GDM1 (cell line): Measurements from ENCODE around the gene DYSF.

Experiments used
- DNase-seq: peaks from one replicate; lab custom pipeline; 2025; lab: John Stamatoyannopoulos, UW

DYSF gene

DNA sequence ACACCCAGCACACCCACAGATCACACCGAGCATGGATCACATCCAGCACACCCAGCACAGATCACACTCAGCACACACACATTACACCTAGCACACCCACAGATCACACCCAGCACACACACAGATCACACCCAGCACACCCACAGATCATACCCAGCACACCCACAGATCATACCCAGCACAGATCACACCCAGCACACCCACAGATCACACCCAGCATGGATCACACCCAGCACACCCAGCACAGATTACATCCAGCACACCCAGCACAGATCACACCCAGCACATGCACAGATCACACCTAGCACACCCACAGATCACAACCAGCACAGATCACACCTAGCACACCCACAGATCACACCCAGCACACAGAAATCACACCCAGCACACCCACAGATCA lies 118.6 kb downstream of the DYSF start:
- DNase-seq: no peak

DNA sequence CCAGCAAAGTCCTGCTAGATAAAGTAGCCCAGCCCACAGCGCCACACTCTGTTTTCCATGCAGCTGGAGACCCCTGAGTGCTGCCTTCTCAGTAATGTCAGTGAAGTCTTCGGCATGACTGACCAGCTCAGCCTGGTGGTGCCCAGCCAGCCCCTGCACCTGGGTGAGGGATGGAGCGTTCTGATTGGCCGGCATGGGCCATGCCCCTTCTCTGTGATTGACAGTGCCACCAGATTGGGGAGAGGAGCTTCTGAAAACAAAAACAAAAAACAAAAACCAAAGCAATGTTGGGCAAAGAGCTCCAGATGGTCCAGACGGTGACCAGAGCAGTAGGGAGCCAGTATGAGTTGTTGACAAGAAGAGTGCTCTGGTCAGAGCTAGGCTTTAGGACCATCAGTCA lies 122.6 kb downstream of the DYSF start:
- DNase-seq: no peak

GRCh38 chr2:71576541-71576940 lies 123.2 kb downstream of the DYSF start:
- no peak for DNase-seq

DNA sequence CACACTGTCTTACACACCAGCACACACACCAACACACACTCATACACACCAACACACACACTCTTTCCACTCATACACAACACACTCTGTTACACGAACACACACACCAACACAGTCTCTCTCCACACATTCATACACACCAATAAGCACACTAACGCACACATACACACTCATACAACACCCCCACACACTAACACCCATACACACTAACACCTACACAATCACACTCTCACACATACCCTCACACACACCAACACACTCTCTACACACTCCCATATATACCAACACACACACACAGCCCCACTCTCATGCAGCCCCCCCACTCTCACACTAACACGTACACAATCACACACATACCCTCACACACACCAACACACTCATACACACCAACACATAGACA lies 123.8 kb downstream of the DYSF start:
- no peak for DNase-seq

GRCh38 chr2:71578767-71579342 lies 125.5 kb downstream of the DYSF start:
- DNase-seq: no peak

- DNase-seq: no peak
Observed at GRCh38 chr2:71581026-71581425, 127.7 kb downstream of the DYSF start.

DNA sequence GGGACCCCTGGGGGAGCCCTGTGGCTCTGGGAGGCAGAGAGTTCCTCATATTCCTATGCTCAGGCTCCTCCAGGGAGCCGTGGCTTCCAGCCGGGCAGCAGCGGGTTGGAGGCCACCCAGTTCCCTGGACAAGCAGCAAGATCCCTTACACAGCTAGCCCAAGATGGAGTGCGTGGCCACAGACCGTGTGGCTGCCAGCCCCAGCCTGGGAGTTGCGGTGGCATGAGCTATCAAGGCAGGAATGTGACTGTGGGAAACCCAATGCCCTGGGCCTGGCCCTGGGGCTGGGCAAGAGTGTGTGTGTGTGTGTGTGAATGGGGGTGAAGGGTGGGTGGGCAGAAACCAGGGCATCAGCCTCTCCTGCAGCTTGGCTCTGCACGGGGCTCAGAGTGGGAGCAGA lies 130.5 kb downstream of the DYSF start:
- DNase-seq: no peak

DNA sequence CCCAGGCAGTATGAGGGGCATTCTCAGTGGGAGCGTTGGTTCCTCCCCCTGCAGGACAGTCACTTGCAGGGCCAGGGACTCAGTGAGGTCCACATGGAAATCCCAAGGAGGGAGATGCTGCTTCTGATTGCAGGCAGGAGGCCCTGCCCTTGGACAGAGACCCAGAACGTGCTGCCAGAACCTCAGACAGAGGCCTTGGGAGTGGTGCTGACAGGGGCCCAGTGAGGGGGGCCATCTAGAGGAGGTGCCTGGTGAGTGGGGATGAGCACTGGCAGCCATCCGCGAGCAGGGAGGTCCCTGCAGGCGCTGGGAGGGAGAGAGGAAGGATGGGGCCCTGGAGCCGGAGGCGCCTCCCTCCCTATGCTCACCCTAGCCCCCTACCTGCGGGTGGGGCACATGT lies 133.1 kb downstream of the DYSF start:
- no peak for DNase-seq

GRCh38 chr2:71587509-71588073 lies 134.2 kb downstream of the DYSF start:
- DNase-seq: no peak

DNA sequence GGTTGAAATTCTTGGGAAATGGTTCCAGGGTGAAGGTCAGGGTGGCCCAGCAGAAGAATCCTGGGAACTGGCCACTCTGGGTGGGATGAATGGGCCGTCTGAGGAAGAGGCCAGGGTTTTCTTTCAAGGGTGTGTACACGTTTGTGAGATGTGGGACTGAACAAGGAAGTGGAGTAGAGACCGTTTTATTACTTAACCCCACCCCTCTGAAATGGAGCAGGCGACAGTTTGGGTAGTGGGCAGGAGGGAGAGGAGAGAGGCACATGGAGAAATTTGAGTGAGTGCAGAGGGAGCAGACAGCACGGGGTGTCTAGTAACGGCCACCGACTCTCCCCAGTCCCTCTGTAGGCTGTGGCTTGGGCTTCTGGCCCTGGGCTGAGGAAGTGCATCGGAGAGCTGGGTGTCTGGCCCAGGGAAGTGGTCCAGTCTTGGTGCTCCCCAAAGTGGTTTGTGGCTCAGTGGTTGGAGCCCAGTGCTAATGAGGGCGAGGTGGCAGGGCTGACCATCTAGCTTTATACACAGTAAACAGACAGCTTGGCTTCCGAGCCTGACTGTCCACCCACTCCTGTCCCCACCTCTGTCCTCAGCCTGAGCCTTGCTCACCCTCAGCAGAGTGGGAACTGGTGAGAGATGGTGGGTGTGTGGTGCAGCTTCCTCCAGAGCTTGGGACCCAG lies 135.3 kb downstream of the DYSF start:
- DNase-seq: no peak

DNA sequence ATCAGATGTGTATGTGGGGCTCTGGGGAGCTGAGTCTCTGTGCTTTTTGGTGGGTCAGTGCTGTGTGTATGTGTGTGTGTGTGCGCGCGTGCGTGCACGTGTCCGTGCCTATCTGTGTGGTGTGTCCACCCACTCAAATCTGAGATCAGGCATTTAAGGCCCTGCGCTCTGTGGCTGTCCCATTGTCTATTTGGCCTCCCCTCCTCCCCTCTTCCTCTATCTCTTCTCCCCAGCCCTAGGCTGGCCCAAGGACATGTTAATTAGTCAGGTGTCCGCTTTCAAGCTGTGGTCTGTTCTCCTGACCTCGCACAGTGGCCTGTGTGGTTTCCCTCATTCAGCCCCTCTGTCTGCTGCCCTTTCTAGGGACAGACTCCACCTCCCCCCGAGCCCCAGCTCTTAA lies 136.4 kb downstream of the DYSF start:
- DNase-seq: no peak

- DNase-seq: no peak
Observed at GRCh38 chr2:71591044-71591443, 137.7 kb downstream of the DYSF start.

DNA sequence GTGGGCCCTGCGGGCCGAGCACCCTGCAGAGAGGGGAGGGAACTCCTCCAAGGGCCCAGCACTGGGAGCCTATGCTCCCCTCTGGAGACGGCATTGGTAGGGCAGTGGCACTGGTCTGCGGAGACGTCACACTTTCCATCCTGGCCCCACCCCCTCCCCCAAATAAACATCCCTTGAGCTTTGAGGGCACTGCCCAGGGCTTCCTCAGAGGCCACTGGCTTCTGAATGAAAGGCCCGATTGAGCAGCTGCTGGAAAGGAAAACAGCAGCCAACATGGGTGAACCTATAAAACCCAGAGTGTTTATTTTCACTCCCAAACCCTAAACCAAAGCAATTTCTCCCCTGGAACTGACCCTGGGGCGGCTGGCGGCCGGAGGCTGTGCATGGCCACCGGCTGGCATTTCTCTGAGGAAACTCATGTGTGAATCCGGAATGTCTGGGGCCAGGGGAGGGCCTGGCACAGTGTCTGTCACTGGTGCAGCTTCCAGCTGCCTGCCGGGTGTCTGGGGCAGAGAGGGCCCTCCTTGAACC lies 138.9 kb downstream of the DYSF start:
- DNase-seq: no peak

GRCh38 chr2:71595569-71595968 lies 142.2 kb downstream of the DYSF start:
- no peak for DNase-seq

DNA sequence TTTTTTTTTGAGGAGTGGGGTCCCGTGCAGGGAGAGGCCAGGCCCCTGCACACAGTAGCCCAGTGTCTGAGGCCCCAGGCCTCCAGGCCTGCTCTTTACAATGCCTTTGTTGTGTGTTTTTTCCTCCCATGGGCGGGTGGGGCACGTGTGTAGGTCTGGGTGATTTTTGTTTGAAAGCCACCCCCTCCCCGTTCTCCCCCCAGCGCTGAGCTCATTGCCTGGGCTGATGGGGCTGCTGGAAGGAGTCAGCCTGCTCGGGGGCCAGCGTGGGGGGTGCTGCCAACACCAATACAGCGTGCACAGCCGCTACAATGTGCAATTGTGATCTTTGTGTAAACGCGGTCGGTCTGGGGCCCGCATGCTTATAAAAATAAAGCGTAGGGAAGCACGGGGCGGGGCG lies 142.7 kb downstream of the DYSF start:
- no peak for DNase-seq

DNA sequence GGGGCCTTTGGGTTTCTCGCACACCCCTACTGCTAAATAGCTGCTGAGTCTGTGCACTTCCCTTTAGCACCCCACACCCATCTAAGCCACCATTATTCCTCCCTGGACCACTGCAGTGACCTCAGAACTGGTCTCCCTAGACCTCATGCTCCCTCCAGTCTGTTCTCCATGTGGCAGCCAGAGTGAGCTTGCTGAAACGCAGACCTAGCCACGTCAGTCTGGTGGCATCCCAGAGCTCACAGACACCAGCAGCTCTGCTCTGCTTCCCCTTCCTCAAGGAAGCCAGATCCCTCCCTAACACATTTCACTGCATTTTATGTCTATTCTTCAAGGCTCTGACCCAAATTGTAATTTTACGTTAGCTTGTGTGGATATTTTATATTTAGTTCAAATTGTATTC lies 144.4 kb downstream of the DYSF start:
- no peak for DNase-seq

DNA sequence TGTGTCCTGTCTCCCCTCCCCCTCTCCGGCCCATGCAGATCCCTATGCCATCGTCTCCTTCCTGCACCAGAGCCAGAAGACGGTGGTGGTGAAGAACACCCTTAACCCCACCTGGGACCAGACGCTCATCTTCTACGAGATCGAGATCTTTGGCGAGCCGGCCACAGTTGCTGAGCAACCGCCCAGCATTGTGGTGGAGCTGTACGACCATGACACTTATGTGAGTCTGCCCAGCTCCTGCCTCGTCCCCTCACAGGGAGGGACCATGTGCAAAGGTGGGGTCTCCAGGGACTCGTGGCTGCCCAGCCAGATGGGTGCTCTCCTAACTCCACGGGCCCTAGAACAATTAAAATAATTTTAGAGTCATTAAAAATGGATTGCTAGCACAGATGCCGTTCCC lies 145.2 kb downstream of the DYSF start:
- DNase-seq: no peak

GRCh38 chr2:71599038-71599437 lies 145.7 kb downstream of the DYSF start:
- DNase-seq: no peak

DNA sequence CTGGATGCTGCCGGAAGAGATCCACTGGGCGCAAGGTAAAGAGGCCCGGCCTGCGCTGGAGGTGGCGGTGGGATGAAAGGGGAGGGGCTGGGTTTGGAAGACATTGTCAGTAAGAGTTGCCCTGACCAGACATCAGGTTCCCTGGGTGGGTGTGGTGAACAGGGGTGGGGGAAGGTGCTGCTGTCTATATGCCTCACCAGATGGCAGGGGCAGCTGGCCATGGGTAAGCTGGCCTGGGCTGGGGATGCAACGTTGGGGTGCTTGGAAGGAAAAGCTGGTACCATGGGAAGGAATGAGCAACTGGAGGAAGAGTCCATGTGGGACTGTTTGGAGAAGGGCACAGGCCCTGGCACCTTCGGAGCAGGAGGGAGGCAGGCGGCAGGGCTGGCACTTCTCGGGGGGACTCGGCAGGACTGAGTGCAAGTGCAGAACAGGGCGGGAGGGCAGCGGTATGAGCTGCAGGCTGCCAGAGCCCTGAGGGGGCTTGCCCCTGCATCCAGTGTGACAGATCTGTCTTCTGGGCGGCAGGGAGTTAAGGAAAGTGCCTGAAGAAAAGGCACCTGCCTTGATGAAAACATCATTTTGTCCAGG lies 146.4 kb downstream of the DYSF start:
- DNase-seq: no peak

DNA sequence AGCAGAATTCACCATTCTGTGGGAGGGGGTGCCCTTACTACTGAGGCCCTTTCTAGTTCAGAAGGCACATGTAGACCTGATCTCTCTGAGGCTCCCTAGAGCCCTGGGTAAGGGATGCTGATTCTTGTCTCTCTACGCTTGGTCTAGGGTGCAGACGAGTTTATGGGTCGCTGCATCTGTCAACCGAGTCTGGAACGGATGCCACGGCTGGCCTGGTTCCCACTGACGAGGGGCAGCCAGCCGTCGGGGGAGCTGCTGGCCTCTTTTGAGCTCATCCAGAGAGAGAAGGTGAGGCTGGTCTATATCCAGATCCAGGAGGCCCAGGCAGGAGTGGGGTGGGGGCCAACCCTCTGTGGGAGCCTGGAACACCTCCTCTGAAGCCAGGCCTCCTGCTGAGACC lies 147.2 kb downstream of the DYSF start:
- no peak for DNase-seq

GRCh38 chr2:71601136-71602114 lies 148.1 kb downstream of the DYSF start:
- DNase-seq: no peak

- DNase-seq: no peak
Observed at GRCh38 chr2:71602115-71602495, 148.7 kb downstream of the DYSF start.
